GM18867 (cell line): Measurements from ENCODE around the gene NCAPG.
"Not testable (repeated sequence)": the region's sequence is repeated elsewhere in the genome, so short reads cannot be mapped to it uniquely, and the experiment has no call there.

Experiments
- ATAC-seq: cut with Tn5 transposase; IDR thresholded peaks from one replicate; pipeline ENCODE4 v1.9.1; 2021; ENCODE audit warnings: mild to moderate bottlenecking, moderate library complexity; ENCODE audit not compliant: unreplicated experiment

The NCAPG gene

GRCh38 chr4:17787315-17787714, 23.5 kb upstream of the NCAPG start:
- ATAC-seq = no peak

DNA sequence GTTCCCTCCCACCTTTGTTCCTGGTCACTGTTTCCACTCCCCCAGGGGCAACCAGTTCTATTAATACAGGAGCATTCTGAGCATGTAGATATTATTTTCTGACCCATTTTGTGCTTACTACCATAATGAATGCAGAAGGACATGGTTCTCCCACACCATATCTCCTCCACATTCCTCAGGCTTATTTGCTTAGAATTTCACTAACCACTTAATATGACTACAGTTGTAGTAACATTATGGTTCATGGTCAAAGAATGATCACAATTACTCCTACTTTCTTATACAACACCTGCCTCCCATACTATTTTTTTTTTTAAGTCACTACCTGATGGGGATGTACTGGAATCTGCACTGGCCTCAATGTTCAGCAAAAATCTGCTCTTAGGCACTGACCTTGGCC, 21.8 kb upstream of the NCAPG start:
- ATAC-seq = no peak

DNA sequence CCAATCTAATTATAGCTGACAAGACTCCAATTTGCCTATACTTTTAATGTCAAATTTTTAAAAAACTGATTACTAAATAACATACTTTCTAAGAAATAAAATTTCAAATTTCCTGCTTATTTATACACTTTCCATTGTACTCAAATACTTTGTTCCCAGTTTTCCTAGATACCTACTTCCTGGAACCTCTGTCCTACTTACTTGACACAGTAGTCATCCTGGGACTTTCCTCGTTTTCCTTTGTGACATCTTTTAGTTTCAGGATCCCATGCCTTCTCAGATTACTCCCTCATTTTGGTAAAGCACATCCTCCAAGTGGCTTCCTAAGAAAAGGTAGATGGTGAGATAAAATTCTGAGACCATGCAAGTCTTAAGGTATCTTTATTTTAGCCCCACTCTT, 16.0 kb upstream of the NCAPG start:
- ATAC-seq = no peak

- no peak for ATAC-seq
Measured at GRCh38 chr4:17797808-17798207, 13.0 kb upstream of the NCAPG start.

DNA sequence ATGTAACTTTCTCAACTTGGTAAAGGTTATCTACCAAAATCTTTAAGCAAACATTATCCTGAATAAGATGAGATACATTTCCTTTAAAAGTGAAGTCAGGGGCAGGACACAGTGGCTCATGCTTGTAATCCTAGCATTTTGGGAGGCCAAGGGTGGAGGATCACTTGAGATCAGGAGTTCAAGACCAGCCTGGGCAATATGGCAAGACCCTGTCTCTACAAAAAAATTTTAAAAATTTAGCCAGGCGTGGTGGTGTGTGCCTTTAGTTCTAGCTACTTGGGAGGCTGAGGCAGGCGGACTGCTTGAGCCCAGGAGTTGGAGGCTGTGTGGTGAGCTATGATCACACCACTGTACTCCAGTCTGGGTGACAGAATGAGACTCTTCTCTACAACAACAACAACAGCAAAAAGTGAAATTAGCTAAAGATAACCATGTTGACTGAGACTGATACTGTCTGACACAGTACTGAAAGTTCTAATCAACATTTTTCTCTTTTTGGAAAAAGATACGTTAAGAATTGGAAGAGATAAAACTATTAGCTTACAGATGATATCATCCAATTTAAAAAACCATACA, 5.1 kb upstream of the NCAPG start:
- peak; percentile 20 for ATAC-seq

GRCh38 chr4:17807446-17807845, 3.3 kb upstream of the NCAPG start:
- ATAC-seq = no peak

- no peak for ATAC-seq
Measured at GRCh38 chr4:17809667-17810066, 1.1 kb upstream of the NCAPG start.

GRCh38 chr4:17811078-17811603, 362 bp downstream of the NCAPG start:
- peak; percentile 27 for ATAC-seq

DNA sequence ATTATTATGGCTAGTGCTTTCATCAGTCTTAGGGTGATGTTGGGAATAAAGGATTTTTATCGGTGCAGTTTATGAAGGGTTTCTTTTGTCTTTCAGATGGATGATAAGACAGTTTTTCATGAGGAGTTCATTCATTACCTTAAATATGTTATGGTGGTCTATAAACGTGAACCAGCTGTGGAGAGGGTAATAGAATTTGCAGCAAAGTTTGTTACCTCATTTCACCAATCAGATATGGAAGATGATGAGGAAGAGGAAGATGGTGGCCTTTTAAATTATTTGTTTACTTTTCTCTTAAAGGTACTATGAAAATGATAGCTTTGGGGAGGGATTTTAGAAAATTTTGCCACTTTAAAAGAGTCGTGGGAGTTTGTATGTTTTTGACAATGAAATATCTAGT, 1.3 kb downstream of the NCAPG start:
- no peak for ATAC-seq

DNA sequence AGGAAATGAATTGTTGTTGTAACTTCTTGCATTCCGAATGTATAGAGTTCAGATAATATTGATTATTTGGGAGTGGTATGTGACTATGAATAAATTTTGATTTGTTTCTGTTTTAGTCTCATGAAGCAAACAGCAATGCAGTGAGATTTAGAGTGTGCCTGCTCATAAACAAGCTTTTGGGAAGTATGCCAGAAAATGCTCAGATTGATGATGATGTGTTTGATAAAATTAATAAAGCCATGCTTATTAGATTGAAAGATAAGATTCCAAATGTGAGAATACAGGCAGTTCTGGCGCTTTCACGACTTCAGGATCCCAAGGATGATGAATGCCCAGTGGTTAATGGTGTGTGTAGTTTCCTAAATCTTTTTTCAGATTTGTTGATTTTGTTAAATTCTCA, 2.0 kb downstream of the NCAPG start:
- ATAC-seq = no peak

DNA sequence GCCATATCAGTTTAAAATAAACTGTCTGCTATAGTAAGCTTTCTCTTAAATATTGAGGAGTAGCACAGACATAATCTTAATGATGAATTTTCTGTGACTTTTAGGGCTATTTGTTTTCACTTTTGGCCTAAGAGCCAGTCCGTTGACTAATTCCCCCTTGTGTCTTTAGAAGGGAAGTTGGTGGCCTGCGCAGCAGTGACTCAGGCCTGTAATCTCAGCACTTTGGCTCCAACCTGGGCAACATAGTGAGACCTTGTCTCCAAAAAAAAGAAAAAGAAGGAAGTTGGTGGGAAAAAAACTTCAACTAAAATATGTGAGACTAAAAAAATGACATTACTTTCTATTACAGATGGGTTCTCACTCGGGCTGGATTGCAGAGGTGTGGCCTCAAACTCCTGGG, 3.4 kb downstream of the NCAPG start:
- ATAC-seq = no peak

DNA sequence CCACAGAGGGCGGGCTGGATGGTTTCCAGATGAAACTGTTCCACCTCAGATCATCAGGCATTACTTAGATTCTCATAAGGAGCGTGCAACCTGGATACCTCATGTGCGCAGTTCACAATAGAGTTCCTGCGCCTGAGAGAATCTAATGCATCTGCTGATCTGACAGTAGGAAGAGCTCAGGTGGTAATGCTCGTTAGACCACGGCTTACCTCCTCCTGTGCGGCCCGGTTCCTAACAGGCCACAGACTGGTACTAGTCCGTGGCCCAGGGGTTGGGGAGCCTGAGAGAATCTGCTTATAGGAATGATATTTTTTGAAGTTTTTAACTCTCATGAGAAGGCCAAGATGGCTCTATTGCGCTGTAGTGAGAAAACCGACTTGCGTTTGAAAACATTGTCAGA, 5.4 kb downstream of the NCAPG start:
- no peak for ATAC-seq

GRCh38 chr4:17817027-17817426, 6.2 kb downstream of the NCAPG start:
- ATAC-seq = peak; percentile 84

DNA sequence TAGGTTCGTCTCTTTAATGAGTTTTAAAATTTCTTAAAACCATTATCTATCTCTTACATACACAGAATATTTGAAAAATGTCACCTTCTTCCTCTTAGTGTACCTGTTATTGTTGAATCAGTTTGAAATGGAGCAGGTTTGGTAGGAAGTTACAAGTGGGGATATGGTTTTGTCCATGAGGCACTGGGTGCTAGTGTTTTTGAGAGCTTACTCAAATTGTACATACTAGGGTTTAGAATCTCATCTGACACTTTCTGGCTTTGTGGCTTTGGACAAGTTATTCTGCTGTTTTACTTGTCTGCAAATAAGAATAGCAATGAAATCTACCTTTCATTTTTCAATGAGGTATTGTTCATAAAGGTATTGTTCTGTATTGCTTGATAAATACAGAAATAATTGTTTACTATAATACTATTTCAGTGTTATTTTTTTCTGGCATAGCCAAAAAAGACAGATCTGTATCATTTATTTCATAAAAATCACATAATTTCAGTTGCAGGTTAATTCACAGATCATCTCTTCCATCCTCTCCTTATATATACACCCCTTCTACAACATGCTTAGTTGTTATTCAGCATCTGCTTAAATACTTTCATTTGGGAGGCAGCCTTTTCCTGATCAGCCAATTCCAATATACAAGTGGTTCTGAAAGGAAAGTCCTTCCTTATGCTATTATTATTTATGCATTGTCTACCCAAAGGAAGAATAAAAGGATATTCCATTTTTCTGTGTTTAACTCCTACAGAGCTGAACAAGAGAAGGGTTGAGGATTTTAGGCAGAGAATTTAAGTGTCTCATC, 13.3 kb downstream of the NCAPG start:
- ATAC-seq = no peak

GRCh38 chr4:17846266-17846665, 35.5 kb downstream of the NCAPG start:
- no peak for ATAC-seq

GRCh38 chr4:17850295-17850694, 39.5 kb downstream of the NCAPG start:
- ATAC-seq = not testable (repeated sequence)

DNA sequence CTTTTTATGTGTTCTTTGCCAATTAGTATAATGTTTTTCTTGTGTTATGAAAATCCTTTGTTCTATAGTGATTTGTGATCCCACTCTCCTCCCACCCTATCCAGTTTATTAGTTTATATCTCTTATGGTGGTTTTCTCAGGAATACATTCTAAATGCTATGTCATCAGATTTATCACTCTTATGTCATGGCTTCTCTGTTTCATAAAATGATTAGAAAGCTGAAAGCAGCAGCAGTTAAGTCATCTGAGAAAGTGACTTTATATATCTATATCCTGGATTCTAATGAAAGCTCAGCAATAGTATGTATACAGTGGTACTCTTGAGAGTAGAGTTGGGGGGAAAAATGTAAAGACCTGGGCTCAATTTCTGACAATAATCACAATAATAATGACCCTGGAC, 41.2 kb downstream of the NCAPG start:
- ATAC-seq = no peak

DNA sequence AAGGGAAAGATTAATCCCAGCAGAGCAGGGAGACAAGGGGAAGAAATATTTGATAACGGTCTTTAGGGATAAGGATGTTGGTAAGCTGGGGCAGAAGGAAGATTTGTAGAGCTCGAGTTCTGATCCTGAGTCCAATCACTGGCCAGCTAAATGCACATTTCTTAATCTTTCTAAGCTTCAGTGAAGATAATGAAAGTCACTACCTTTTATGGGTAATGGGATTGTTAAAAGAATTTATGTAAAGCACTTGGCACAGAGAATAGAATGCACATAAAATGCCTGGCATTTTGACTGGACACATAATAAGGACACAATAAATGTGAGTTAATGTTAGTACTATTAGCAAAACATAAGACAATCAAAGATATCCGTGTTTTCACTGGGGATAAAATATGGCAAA, 43.3 kb downstream of the NCAPG start:
- ATAC-seq = no peak

DNA sequence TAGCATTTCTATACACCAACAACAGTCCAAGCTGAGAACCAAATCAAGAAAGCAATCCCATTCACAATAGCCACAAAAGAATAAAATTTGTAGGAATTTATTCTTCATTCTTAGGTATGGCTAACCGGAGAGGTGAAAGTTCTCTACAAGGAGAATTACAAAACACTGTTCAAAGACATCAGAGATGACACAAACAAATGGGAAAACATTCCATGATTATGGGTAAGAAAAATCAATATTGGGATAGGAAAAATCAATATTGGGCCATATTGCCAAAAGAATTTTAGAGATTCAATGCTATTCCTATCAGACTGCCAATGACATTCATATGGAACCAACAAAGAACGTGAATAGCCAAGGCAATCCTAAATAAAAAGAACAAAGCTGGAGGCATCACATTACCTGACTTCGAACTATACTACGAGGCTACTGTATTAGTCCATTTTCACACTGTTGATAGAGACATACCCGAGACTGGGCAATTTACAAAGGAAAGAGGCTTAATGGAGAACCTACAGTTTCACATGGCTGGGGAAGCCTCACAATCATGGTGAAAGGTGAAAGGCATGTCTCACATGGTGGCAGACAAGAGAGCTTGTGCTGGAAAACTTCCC, 49.1 kb downstream of the NCAPG start:
- no peak for ATAC-seq

- not testable (repeated sequence) for ATAC-seq
Measured at GRCh38 chr4:17861906-17862305, 51.1 kb downstream of the NCAPG start.

- ATAC-seq = no peak
Measured at GRCh38 chr4:17865866-17866363, 55.1 kb downstream of the NCAPG start.

GRCh38 chr4:17866810-17867209, 56.0 kb downstream of the NCAPG start:
- no peak for ATAC-seq
